Activated B cell treated with CpG ODN at 0.5 μM for 24 hours (primary cell): Measurements from ENCODE around the gene RNF126. TPM values are rescaled to one million over a fixed set of nuclear protein-coding genes. Genes with fewer than 3 reads are reported as not detected.
A peak's percentile ranks its signal among the peaks of the same experiment; 100 is the strongest.

Experiments
- ATAC-seq: fragments of 200-7000 bp; cut with Tn5 transposase; one replicate; pipeline ENCODE4 v1.10.0; 2021; ENCODE audit warnings: low read depth, mild to moderate bottlenecking, moderate library complexity
- CTCF ChIA-PET: fragments of 350-600 bp; sonication (Branson Sonifier 250); formaldehyde crosslinking; loops from one replicate; lab custom pipeline; 2021; ENCODE audit warnings: antibody characterized with exemption; lab: Charles Lee
- POLR2A ChIA-PET: fragments of 350-600 bp; sonication (Branson Sonifier 250); formaldehyde crosslinking; loops from one replicate; lab custom pipeline; 2021; ENCODE audit warnings: antibody characterized with exemption; lab: Charles Lee
- DNase-seq: peaks from one replicate; pipeline ENCODE4 v3.0.0; 2022
- H3K27ac Mint-ChIP-seq: one replicate; pipeline ENCODE4 v1.8.0; 2020; ENCODE audit warnings: mixed read lengths
- H3K27me3 Mint-ChIP-seq: one replicate; pipeline ENCODE4 v1.8.0; 2021; ENCODE audit warnings: mixed read lengths
- H3K36me3 Mint-ChIP-seq: one replicate; pipeline ENCODE4 v1.8.0; 2021; ENCODE audit warnings: low read depth, mixed read lengths
- H3K4me1 Mint-ChIP-seq: one replicate; pipeline ENCODE4 v1.8.0; 2021; ENCODE audit warnings: mixed read lengths
- H3K4me3 Mint-ChIP-seq: one replicate; pipeline ENCODE4 v1.8.0; 2020; ENCODE audit warnings: mild to moderate bottlenecking, mixed read lengths
- H3K9me3 Mint-ChIP-seq: one replicate; pipeline ENCODE4 v1.8.0; 2020; ENCODE audit warnings: mixed read lengths
- CTCF ChIP-seq: fragments of 200-600 bp; IDR thresholded peaks from one replicate; pipeline ENCODE4 v1.8.0; 2022; ENCODE audit warnings: antibody characterized with exemption, mild to moderate bottlenecking
- intact Hi-C: fragments of 100-400 bp; cut with micrococcal nuclease; formaldehyde crosslinking; loops from one replicate; pipeline ENCODE4 v1.15.1; 2024
- total RNA-seq: library from RNA; stranded (reverse); gene quantifications from 2 replicates; pipeline ENCODE4 v1.2.3, GENCODE V29; 2022

RNF126 gene
- total RNA-seq, 1 donor from 2014 or later: 82.7 TPM

- no peak for DNase-seq
- no peak for TF ChIP-seq CTCF
- Mint-ChIP-seq H3K36me3 (peaks cover 12% of the 10 kb centered on the region), H3K9me3 (no peaks in the 10 kb centered on the region), H3K27ac (peak overlapping the region; percentile 96), H3K27me3 (no peaks in the 10 kb centered on the region), H3K4me1 (peaks cover 55% of the 10 kb centered on the region), H3K4me3 (peak overlapping the region; percentile 95)
- intact Hi-C loops: loop anchor here (1.0 to 10.0 kb wide), 6 partner anchors 18 to 584 kb away; partner anchors contain the start of genes ATP5F1D, CDC34 and MIDN
- ATAC-seq: no peak
- ChIA-PET CTCF (interaction anchor here (1.4 kb wide), 1 partner anchor 77 kb away, joined by 3 read pairs; no protein-coding TSS in a partner anchor), POLR2A (interaction anchor here (0.5 to 3.2 kb wide), 12 partner anchors 12 to 608 kb away, joined by 3 to 21 read pairs (median 4); partner anchors contain the start of genes BSG, CDC34, CIRBP and POLRMT)
These were observed 2.1 kb downstream of the RNF126 start for GRCh38 chr19:660793-661426.

GRCh38 chr19:658916-659839 is 3.8 kb downstream of the RNF126 start:
- peak overlapping the region; percentile 96 for H3K27ac Mint-ChIP-seq
- ATAC-seq: no peak
- H3K9me3 Mint-ChIP-seq: no peaks in the 10 kb centered on the region
- TF ChIP-seq CTCF: no peak
- ChIA-PET CTCF (interaction anchor here (1.4 kb wide), 1 partner anchor 75 kb away, joined by 3 read pairs; no protein-coding TSS in a partner anchor), POLR2A (interaction anchor here (0.5 to 3.2 kb wide), 4 partner anchors 10 to 616 kb away, joined by 4 to 21 read pairs (median 8); partner anchors contain the start of gene POLRMT)
- intact Hi-C loops: no loop called here
- peaks cover 23% of the 10 kb centered on the region for H3K36me3 Mint-ChIP-seq
- peak overlapping the region; percentile 95 for H3K4me3 Mint-ChIP-seq
- no peak for DNase-seq
- H3K4me1 Mint-ChIP-seq: peaks cover 55% of the 10 kb centered on the region
- H3K27me3 Mint-ChIP-seq: no peaks in the 10 kb centered on the region

- peak overlapping the region; percentile 41 for H3K27ac Mint-ChIP-seq
- TF ChIP-seq CTCF: no peak
- CTCF ChIA-PET: no interaction called here
- H3K36me3 Mint-ChIP-seq: peaks cover 28% of the 10 kb centered on the region
- H3K27me3 Mint-ChIP-seq: no peaks in the 10 kb centered on the region
- H3K4me1 Mint-ChIP-seq: peaks cover 51% of the 10 kb centered on the region
- no peak for DNase-seq
- peak overlapping the region; percentile 35 for H3K4me3 Mint-ChIP-seq
- intact Hi-C loops: no loop called here
- POLR2A ChIA-PET: interaction anchor here (0.5 kb wide), 1 partner anchor 75 kb away, joined by 4 read pairs; no protein-coding TSS in a partner anchor
- ATAC-seq: no peak
- no peaks in the 10 kb centered on the region for H3K9me3 Mint-ChIP-seq
These were observed 4.8 kb downstream of the RNF126 start for GRCh38 chr19:658059-658839.

- H3K4me1 Mint-ChIP-seq: peaks cover 51% of the 10 kb centered on the region
- H3K4me3 Mint-ChIP-seq: no peak overlapping the region
- H3K27ac Mint-ChIP-seq: no peak overlapping the region
- no peaks in the 10 kb centered on the region for H3K27me3 Mint-ChIP-seq
- H3K9me3 Mint-ChIP-seq: no peaks in the 10 kb centered on the region
- CTCF ChIA-PET: no interaction called here
- intact Hi-C loops: no loop called here
- no peak for DNase-seq
- POLR2A ChIA-PET: no interaction called here
- H3K36me3 Mint-ChIP-seq: peaks cover 30% of the 10 kb centered on the region
- ATAC-seq: no peak
- no peak for TF ChIP-seq CTCF
These were observed 5.4 kb downstream of the RNF126 start for GRCh38 chr19:657611-658010.
